Measurements from ENCODE around the gene KLF15.
"Not testable (repeated sequence)": the region's sequence is repeated elsewhere in the genome, so short reads cannot be mapped to it uniquely, and the experiment has no call there.

KLF15 gene

DNA sequence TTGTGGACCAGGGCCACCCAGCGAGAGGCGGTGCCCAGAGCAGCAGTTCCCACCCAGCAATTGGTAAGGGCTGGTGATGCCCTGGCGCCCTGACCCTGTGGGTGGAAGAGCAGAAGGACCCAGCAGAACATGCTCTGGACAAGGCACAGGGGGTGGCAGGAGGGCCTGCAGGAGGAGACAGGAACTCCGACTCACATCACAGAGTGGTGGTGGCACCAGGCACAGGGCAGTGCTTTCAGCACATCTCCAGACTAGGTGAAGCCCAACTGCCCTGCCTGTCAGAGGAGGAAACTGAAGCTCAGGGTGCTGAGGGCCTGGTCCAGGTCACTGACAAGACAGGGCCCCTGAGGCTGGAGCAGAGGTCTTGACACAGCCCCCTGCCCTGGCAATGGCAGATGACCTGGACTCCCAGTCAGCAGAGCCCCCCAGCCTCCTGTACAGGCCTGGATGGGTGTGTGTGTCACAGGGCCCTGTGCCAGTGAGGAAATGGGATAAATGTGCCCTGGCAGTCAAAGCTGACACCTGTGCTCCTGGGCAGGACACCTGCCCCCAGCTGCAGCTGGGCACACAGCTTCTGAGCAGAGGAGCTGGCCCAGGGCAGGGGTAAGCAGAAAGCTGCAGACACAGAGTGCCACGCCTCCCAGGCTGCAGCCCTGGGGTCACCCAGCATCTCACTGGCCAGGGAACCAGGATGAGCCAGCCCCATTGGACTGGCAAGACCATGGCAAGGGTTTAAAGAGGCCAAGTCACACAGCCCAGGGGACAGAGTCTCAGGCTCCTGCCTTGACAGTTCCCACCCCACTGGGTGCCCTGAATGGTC, 11.4 kb downstream of the KLF15 start:
- DNase-seq, result no peak

DNA sequence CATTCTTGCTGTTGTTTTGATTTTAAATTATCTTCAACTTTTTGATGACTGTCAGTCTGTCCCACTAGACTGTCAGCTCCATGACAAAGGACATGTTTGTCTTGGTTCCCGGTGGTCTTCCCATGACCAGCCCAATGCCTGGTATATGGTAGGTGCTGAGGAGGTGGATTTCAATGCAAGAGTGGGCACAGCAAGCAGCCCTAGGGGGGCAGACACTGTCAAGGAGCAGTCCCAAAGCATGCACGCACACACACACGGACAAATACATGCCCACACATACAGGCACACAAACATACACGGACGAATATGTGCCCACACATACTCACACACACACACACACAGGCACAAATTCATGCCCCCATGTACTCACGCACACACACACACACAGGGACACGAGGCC, 12.0 kb downstream of the KLF15 start:
- no peak for DNase-seq

DNA sequence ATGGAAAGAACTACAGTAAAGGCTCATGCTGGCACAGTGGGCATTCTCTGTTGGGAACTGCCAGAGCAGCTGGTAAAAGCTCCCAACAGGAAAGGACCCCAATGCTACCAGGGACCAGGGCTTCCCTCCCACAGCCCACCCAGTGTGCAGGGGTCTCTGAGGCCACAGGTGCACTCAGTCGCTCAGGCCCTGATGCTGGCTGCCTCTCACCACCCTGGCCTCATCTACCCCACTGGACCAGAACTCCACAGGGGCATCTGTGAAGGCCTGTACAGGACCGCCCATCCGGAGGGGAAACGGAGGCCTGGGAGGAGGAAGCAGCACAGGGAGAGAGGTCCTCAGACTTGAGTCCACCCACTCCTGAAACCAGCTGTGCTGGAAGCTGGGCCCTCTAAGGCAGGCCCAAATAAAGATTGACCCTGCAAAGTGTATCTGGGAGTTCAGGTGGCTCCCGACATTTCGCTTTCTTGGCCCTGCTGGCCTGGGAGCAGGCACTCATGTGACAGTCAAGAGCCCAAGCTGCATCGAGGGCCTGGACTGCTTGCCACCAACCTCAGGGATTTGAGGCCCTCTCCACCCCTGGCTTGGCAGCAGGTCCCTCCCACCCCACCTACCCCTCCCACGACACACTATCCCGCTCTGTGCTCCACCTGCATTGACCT, 12.7 kb downstream of the KLF15 start:
- no peak for DNase-seq

DNA sequence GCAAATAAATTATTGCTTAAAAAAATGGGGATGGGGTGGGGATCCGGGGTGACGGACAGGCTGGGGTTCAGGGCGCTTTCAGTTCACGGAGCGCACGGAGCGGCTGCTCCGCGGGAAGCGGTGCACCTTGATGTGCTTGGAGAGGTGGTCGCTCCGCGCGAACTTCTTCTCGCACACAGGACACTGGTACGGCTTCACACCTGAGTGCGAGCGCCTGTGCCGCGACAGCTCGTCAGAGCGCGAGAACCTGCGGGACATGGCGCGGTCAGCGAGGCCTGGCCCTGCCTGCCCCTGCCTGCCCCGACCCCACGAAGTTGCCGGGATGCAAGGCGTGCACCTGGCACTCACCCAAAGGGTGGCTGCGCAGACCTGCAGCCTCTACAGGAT, 13.6 kb downstream of the KLF15 start:
- DNase-seq, result no peak

DNA sequence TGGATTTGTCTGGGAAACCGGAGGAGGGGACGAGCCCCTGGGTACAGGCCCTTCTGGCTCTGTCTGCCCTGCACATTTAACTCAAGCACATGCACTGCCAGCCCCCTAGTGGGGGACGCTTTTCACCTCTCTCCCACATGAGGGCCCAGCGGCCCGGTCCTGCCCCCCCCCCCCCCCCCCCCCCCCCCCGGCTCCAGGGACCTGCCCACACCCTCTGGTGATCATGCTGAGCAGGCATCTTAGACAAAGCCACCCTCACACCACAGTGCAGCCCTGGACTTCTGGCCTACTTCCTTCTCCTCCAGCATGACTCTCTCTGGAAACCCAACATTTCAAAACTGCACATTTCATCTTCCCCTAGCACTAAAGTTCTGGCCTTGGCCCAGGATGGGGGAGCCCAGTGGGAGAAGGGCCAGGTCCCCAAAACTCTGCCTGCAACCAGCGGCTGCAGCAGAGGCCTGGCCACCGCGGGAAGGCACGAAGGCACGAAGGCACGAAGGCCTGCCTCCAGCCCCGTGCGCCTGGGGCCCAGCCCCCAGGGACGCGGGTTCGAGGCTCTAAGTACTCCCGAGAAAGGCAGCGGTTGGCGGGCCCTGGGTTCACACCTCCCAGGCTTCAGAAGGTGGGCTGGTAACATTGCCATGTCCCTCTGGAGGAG, 14.1 kb downstream of the KLF15 start:
- DNase-seq, result no peak

DNA sequence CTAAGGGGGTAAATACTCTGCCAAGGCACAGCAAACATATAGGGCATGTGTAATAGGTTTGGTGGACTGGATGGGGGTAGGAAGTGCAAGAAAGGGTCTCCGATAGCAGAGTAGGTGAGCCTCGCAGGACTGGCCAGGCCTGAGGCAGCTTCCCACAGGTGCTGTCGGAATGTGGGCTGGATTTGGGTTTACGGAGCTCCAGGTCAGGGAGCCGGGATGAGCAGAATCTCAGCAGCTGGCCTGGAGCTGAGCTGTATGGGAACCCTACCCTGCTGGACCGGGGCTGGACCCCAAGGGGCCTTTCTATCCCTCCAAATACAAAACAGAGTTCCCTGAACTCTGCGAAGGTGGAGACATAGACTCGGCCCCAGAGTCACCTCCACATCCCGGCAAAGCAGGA, 15.0 kb downstream of the KLF15 start:
- DNase-seq, result no peak

DNA sequence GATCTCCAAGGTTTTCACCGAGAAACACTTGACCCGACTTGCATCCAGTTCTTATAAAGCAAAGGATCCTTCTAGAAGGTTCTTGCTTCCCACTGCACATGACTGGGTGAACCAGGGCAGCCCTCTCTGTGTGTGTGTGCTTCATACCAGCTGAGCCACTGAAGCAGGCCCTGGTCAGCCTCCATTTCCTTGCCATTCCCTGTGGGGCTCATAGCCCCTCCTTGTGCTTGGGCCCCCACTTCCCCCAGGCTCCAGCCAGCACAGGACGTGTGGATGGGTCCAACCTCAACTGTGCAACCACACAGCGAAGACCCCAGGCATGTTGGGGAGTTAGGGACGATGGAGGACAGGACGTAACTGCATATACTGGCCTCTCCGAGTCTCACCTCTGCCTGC, 15.5 kb downstream of the KLF15 start:
- DNase-seq, result no peak

DNA sequence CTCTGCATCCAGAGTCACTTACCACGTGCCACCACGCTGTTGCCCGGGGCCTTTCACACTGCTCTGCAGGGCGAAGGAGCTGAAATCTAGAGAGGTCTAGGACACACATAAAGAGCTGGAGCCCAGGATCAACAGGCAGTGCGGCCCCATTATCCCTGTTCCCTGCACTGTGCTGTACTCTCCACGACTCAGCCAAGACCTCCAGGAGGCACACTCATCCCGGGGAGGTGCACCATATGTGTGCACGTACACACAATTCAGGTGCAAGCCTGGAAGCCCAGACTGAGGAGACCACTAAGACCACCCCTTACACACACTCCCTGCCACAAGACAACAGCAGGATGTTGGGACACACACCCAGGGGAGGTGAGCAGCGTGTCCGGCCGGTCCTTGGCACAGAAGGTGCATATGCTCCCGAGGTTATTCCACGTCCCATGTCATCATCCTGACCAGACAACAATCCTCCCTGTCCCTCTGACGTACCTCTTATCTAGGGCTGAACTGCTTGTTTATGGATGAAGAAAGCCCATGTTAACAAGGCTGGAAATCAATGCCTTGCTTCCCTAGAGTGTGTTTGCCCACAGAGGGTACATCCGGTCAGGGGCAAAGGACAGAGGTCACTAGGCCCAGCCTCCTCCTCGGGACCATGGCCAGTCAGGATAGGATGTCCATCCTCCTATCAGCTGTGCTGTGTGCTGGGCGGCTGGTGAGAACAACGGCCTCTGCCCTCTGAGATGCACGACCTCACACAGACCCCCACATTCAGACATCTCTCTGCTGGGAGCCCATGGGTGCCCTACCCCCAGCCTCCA, 16.1 kb downstream of the KLF15 start:
- no peak for DNase-seq

DNA sequence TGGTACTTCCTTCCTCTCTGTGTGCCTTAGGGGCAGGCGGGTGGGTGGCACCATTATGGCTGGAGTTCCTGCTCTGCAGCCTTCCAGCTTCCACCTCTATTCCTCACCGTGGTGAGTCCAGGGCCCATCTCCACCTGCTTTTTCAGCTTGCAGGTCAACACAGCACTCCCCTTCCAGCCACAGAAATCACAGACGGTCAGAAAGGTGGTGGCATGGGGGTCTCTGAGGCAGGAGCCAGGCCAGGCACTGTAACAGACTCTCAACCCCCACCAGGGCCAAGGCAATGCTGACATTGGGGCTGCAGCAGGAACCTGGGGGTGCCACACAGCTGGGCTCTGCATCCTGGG, 16.6 kb downstream of the KLF15 start:
- no peak for DNase-seq

DNA sequence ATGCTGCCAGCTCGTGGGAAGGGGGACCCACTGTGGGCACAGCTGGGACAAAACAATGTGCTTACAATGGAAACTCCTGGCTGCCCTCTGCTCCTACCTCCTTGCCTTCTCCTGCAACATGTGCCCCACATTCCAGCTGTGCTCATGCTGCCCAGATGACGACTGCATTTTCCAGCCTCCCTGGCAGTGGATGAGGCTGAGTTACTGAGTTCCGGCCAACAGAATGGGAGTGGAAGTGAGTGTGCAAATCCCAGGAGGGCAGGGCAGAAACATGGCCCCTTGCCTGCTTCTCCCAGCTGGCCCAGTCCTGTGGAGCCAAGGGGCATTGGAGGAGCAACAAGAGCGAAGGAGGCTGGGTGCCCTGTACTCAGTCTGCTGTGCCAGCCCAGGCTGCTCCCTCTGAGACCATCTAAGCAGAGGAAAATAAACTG, 17.1 kb downstream of the KLF15 start:
- DNase-seq, result no peak

DNA sequence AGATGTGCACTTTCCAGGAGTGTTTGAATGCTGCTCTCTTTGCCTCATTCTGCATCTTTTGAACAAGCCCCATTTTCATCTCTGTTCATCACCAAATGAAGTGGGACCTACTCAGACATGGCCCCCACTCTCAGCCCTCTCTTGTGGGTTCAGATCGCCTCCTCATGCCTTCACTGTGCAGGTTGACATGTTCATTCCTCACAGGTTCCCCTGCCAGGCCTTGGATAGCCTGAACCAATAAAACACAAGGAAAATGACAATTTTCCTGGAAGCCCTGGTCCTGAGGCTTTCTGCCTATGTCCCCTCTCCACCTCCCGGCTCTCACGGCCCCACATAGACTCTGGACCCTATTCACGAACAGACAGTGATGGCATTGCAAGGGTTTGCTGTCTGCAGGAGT, 17.7 kb downstream of the KLF15 start:
- DNase-seq, result no peak

DNA sequence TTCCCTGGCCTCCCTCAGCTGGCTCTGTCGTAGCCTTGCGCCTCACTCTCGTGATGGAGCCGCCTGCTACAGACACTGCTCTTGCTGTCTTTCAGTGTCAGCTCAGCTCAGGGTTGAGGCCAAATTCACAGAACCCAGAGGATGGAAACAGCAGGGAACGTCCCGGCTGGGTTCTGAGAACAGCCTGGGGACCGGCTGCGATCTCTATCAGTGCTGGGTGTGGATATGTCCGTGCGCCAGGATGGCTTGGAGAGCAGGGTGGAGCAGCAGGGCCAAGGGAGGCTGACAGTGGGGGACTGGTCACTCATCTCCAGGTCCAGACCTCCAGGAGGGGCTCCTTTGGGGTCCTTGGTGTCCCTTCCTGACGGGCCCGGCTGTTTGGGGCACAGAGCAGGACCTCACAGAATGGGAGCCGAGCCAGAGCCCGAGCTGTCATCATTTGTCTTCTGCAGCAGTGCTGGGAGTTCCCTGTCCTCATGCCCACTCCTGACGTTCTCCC, 18.4 kb downstream of the KLF15 start:
- no peak for DNase-seq

DNA sequence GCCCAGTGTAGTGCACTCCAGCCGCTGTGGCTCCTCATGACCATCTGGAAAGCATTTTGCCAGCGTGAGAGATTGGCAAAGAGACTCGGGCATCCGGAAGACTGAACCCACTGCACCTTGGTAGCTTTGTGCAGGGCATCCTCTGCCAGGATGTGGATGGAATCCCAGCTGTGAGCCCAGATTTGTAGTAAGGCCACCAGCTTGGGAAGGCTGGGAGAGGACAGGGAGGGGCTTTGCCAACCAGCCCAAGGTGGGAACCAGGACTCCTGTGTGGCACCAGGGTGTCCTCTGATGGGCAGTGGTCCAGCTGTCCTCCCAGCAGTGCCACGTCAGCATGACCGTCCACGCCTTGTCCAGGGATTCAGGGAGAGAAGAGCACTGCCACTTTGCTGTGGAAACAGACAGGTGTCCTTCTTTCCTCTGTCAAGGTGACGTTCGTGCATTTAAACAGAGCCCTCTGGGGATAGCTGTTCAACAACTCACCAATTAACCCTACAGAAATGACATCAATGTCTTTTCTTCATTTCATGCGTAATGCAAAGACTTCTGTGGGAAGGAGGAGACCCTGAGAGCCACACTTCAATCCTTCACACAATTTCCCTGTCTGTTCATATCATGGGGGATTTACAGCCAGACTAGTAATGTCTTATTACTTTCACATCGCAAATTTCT, 19.1 kb downstream of the KLF15 start:
- DNase-seq, result no peak

DNA sequence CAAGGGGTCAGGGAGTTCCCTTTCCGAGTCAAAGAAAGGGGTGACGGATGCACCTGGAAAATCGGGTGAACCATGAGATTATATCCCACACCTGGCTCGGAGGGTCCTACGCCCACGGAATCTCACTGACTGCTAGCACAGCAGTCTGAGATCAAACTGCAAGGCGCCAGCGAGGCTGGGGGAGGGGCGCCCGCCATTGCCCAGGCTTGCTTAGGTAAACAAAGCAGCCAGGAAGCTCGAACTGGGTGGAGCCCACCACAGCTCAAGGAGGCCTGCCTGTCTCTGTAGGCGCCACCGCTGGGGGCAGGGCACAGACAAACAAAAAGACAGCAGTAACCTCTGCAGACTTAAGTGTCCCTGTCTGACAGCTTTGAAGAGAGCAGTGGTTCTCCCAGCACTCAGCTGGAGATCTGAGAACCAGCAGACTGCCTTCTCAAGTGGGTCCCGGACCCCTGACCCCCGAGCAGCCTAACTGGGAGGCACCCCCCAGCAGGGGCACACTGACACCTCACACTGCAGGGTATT, 25.3 kb downstream of the KLF15 start:
- DNase-seq, result not testable (repeated sequence)

DNA sequence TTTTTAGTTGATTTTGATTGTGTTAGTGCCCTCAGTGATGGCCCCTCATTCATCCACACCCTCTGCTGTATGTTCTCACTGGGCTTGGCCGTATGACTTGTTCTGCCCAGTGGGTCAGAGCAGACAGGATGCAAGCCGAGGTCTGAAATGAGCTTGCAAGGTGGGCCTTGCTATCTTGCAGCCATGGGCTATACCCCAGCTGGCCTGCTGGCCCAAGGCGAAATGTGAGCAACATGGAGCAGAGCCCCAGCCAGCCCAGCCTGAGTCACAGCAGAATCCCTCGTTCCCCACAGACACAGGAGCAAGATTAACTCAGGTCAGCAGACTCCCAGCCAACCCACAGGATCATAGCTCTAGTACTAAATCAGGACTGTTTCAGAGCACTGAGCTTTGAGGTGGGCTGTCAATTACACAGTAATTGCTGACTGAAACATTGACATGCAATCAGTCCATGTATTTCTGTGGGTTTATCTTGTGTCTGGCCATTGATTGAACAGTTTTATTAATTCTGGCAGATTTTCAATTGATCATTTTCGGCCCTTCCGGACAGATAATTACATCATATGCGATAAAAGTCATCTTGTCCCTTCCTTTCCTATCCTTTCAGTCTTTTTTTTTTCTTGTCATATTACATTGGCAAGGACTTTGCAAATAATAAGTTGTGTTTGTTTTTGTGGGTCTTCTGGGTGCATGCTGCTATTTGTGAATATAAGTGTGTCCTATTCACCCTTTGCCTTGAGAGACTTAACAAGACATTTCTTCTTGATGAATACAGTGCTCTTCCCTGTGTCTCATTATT, 27.1 kb downstream of the KLF15 start:
- no peak for DNase-seq

DNA sequence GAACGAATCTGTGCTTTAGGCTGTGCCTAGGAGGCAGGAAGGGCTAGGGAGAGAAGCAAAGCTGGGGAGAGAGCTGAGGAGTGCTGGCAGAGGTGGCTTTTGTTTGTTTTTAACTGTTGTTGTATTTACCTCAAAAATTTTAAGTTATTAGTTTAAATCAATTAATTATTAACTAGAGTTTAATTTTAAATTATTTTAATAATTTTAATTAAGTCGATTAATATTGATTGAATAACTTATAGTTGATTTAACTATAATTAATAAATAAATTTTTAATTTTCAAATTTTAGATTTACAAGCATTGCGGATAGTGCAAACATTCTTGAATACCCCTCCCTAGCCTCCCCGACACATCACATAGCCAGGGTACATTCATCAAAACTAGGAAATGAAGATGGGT, 30.6 kb downstream of the KLF15 start:
- DNase-seq, result no peak

DNA sequence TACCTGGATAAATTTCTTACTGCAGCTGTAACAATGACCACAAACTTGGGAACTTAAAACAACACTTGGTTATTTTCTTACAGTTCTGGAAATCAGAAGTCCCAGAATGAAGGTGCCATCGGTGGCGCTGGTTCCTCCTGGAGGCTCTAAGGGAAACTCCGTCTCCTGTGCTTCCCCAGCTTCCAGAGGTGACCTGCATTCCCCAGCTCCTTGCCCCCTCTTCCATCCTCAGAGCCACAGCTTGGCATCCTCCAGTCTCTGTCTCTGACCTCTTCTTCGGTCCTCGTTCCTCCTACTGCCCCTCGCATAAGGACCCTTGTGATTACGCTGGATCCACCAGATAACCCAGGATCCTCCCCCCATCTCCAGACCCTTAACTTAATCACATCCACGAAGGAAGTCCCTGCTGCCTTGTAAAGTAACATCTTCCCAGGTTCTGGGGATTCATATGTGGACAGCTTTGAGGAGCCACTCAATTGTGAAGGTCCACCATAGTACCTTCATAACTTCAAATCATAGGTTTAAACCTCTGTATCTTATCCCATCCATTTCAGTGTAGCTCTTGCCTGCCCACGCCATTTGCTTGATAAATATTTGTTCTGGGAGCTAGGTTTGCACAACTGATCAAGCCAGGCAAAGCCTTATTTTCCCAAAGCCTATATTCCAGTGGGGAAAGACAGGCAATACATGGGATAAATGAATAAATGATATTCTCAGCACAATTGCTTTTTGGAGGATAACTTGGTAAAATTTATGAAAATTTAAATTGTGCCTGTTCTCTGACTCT, 34.8 kb downstream of the KLF15 start:
- DNase-seq, result no peak

DNA sequence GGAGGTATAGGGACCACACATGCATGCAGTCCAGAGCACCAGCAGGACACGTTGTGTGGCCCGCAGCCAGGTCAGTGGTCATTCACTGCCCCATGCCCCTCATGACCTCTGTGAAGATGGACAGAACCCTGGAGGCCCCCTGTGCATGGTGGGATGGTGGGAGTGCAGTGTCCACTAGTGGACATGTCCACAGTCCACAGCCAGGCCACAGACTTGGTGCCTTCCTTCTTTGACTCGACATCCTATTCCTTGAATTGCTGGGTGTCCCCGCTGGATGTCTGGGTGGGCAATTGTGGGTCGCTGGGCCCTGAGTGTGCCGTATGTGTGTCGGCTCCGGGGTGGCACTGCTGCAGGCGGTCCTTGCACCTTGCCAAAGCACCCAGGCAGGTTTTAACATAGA, 35.7 kb downstream of the KLF15 start:
- no peak for DNase-seq

DNA sequence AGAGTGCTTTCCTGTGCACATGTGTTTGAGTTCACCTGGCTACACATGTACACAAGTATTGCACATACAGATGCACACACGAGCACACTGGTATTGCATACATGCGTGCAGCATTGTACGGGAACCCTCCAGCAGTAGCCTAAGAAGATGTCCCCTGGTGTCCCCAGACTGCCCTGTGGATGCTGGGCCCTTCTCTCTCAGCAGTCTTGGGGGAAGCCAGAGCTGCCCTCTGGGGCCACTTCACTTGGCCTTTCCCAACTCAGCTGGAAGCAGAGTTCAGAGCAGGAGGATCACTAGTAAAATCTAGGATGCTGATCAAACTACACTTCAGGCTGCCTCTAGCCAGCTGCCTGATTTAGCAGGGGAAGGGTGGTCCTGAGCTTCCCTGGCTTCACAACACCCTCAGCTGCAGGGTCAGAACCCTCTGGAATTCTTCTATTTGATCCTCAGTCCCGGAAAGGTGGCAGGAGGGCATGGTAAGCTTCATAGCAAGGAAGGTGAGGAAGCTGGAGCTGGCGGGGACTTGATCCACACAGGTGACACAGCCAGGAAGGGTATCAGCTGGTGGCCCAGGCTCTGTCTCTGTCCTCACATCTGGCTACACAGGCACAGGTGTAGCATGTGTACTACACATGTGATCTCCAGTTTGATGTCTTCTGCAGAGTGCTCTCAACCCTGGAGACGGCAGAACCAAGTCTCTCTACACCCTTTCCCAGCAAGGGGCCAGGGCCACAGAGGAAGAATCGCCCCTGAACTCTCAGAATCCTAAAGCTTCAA, 36.5 kb downstream of the KLF15 start:
- DNase-seq, result no peak
